GM12892 (cell line): ENCODE measurements around the gene PCSK5.

Experiments used
- POLR2A ChIP-seq: IDR thresholded peaks from 2 replicates; pipeline ENCODE4 v1.6.1; 2011; ENCODE audit warnings: low read depth, low read length, control low read depth
- POLR2AphosphoS5 ChIP-seq: IDR thresholded peaks from 2 replicates; pipeline ENCODE4 v1.6.1; 2011; ENCODE audit warnings: low read depth, low read length, control low read depth

DNA sequence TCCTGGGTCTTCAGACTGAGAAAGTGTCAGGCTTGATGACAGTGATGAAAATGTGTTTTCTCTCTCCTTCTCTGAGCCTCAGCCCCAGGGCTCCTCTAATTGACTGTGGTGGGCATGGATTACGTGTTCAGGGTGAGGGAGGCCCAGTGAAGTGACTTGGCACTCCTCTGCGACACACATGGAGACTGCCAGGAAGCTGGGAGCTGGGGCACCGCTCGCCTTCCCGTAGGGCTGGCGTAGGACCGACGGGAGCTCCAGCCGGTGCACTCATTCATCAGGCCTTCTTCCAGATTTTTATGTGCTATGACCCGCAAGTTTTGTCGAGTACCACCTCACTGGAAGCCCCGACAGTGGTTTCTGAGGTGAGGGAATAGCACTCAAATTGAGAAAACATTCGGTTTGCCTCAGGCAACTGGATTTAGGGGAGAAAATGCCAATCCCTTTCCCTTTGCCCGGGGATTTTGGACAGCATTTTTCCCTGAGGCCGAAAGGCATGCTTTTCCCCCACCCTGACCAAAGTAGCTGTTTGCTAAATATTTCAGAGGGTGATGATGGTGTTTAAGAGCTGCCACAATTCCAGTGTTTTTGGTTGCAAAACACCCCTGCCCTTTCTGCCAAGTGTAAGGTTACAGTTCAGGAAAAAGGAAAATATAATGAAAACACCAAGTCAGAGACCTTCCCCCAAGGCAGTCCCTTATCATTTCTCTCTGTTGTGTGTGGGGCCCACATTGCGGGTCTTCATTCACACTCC, 83.7 kb downstream of the PCSK5 start:
- TF ChIP-seq POLR2AphosphoS5 (no peak), POLR2A (no peak)
